GM18858 (cell line): ENCODE data around the gene BBS5.
"Not testable (repeated sequence)": the region's sequence is repeated elsewhere in the genome, so short reads cannot be mapped to it uniquely, and the experiment has no call there.

Experiments
- ATAC-seq: cut with Tn5 transposase; IDR thresholded peaks from one replicate; pipeline ENCODE4 v1.9.1; 2021; ENCODE audit not compliant: unreplicated experiment

BBS5 gene

DNA sequence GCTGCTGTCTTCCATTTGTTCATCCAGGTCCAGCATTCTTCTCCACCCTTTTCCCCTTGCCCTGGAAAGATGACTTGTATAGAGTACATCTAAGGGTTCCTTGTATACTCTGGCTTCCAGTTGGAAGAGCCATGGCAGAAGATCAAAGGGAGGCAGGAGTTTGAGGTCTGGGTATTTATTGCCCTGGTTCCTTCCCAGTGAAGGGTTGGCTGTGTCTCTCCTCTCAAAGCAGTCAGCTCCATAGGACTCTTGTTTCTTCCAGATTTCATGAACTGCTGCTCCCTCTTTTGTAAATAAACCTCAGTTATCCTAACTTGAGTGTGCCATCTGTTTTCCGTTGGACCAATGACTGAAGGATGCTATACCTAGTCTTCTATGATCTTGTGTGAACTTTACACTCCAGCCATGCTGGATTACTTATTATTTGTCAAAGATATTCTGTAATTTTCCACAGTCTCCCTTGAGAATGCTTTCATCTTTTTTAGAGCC, 6.4 kb downstream of the BBS5 start:
- no peak for ATAC-seq

DNA sequence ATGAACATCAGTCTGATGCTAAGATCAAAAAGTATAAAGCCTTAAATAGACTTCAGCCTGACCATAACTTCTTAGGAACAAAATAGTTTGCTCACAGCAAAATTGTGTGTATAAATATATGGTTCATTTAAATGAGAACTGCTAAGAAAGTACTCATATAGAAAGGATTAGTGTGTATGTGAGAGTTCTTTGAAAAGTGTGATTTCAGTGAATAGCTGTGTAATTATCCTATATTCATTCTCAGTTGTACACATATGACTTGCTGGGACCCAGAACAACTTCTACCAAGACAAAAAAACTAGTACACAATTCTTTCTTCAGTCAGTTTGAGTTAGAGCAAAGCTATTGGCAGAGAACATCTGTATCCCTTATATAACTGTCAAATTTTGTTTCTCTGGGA, 7.2 kb downstream of the BBS5 start:
- ATAC-seq: no peak

DNA sequence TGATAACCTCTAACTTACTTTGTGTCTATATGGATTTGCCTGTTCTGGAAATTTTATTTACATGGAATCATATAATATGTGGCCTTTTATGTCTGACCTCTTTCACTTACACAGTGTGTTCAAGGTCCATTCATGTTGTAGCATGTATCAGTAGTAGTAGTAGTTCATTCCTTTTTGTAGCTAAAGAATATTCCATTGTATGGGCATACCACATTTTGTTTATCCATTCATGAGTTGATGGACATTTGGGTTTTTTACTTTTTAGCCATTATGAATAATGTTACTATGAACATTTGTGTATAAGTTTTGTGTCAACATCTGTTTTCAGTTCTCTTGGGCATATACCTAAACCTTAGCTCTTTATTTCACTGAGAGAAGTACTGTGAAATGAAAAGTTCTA, 11.5 kb downstream of the BBS5 start:
- no peak for ATAC-seq

DNA sequence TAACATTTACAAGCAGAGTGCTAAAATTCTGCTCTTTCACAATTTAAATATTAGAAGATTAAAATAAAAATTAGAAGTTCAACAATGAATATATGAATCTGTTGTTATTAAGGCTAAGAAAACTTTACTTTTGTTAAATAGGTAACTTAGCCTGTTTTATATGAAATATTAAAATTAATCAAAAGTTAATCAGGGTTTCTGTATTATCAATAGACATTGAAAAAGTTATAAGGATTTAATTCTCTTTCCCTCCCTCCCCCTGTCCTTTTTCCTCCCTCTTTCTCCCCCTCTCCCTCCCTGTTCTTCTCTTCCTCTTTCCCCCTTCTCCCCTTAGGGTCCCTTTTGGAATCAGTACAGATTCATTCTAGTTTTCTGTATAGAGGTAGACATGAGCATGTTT, 12.1 kb downstream of the BBS5 start:
- no peak for ATAC-seq

DNA sequence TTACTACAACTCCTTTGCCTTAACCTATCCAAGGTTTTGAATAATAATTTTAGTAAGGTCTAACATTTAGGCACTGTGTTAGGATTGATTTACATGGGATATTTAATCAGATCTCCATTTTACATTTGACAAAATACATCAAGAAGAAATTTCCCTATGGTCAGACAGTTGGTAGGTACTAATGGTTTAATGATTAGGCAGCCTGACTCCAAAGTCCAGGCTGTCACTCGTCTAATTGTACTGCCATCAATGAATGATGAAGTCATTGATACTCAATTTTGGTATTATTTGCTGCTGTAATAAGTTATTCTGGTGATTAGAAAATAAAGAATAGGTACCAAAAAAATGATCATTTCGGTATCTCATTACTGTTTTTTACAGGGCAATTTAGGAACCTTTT, 14.1 kb downstream of the BBS5 start:
- no peak for ATAC-seq

DNA sequence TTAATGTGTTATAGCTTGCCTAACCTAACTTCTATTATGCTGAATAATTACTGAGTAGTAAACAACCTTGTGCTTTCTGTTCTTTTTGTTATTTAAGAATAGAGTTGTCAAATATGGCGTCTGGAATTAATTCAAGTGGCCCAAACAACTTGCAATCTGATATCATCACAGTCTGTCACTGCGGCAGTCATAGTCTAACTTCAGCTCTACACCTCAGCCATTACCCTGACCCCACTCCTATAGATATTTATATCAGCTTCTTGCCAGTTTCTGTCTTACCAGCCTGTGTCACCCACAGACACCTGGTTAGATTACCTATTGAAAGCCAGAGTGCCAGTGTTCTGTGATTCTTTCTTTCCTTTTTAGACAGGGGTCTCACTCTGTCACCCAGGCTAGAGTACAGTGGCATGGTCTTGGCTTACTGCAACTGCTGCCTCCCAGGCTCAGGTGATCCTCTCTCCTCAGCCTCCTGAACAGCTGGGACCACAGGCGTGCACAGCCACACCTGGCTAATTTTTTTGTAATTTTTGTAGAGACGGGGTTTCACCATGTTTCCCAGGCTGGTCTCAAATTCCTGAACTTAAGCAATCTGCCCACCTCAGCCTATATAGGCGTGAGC, 16.1 kb downstream of the BBS5 start:
- ATAC-seq: no peak

DNA sequence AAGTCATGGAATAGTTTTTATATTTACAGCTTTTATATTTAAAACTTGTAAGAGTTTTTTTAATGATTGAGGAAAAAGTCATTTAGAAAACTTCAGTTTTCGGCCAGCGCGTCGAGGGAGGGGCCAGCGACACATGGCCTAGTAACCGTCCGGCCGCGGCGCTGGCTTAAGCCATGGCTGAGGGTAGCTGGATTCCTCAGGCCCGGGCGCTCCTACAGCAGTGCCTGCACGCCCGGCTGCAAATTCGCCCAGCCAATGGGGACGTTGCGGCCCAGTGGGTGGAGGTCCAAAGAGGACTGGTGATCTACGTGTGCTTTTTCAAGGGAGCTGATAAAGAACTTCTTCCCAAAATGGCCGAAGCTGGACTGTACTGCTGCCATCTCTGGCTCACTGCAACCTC, 25.4 kb downstream of the BBS5 start:
- no peak for ATAC-seq

DNA sequence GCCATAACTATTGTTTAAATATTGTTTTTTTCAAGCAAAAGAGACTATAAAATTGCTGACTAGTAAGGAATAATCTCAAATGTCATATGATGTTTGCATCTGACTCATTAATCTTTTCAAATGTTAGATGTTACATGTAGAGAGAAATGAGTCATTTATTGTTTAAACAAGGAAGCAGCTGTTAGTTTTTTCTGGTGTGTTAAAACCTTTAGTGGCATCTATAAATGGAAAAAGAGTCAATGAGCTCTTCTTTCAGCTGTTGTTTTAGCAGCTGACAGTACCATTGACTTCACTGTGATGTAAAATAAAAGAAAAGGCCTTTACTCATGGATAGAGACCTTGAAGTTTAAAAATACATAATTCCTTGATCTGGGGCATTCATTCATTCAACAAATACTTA, 28.4 kb downstream of the BBS5 start:
- ATAC-seq: no peak

DNA sequence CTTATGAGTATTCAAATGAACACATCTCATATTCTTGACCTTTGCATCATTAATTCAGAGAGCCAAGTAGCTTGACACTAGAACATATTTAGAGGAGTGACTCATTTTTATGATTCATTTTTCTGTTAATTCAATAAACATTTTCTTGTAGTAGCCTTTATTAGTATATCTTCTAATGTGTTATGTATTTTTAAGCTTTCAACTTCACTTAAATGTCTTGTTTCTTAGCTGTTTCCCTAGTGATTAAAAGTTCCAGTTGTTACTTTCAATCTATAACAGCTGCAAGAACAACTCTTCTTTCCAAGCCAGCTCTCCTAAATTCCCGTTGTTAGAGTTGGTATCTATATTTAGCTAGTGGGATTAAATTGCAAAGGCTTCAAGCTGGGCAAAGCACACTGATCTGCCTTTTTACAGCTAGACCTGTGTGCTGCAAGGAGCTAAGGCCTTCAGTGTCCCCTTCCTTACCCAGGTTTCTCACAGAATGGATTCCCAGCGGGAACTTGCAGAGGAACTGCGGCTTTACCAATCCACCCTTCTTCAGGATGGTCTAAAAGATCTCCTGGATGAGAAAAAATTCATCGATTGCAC, 30.1 kb downstream of the BBS5 start, which contains the start of gene KLHL41:
Gene KLHL41, plus strand, starts transcription at position 405 of the 588 bp plus-strand sequence. Its CDS starts 77 bp downstream, at position 482.
- no peak for ATAC-seq

DNA sequence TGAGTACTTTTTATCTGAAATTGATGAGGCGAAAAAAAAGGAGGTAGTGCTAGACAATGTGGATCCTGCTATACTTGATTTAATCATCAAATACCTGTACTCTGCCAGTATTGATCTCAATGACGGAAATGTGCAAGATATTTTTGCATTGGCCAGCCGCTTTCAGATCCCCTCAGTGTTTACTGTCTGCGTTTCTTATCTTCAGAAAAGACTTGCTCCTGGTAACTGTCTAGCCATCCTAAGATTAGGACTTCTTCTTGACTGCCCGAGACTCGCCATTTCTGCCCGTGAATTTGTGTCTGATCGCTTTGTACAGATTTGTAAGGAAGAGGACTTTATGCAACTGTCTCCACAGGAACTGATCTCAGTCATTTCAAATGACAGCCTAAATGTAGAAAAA, 30.7 kb downstream of the BBS5 start:
- no peak for ATAC-seq

DNA sequence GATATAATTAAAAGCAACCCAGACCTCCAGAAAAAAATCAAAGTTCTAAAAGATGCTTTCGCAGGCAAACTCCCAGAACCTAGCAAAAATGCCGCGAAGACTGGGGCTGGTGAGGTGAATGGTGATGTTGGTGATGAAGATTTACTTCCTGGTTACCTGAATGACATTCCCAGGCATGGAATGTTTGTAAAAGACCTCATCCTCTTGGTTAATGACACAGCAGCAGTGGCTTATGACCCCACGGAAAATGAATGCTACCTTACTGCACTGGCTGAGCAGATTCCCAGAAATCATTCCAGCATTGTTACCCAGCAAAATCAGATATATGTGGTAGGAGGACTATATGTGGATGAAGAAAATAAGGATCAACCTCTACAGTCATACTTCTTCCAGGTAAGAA, 31.2 kb downstream of the BBS5 start:
- ATAC-seq: no peak

DNA sequence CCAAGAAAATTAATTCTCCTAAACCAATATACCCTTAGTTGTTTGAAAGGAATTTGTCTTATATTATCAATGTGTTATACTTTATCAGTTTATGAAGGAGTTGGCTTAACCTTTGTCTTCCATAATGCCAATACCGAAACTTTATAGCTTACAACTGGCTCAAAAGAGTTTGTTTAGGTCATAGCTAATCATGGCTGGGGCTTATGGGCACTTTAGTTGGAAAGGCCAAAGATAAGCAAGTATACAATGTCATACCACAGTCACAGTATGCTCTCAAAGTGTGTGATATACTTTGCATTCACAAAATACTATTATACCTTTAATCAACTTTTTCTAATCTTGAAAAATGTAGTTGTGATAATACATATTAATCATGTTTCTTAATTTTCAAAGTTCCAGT, 32.5 kb downstream of the BBS5 start:
- no peak for ATAC-seq

DNA sequence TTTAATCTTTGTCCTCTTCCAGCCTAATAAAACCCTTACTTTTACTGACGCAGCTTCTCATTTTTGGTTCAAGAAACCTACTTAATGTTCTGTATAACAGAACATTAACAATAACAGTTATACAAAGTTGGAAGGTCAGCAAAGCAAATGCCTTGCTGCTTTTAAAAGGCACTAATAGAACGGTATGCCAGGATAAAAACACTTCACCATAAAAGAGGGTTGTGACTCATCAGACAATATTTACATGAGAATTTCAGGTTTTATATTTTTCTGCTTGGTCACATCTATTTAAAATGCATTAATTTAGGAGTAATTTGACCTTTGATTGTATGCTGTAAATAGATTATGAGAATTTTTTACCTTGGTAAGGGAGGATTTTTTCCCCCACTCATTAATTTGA, 33.2 kb downstream of the BBS5 start:
- no peak for ATAC-seq

DNA sequence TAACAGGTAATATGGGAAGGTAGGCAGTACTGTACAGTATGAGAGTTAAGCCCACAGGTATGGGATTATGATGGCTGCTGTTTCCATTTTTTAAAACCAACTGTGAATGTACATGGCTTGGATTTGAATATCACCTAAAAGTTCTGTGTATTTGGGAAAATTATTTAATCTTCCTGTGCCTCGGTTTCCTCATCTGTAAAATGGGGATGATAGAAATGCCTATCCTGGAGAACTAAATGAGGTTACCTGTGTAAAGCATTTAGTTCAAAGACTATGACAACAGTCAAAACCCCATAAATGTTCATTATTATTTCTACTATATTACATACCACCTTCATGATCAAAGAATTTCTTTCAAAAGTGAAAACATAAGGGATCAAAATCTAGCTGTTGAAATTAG, 33.8 kb downstream of the BBS5 start:
- ATAC-seq: no peak

DNA sequence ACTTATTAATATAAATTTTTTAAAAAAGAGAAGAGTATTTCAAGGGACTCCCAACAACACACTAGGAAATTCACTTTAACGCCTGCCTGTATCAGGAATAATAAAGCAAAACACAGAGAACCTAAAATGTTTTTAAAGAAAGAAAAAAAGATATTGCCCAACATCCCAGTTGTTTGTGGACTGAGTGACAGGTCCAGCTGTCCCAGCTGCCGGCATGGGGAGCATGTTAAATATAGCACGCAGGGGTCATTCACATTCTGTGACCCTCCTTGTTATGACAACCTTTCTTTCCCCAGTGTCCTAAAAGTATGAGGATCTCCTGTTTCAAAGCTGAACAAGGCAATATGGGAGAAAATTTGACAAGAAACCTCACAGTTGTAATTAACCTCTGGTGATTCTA, 34.6 kb downstream of the BBS5 start:
- no peak for ATAC-seq

DNA sequence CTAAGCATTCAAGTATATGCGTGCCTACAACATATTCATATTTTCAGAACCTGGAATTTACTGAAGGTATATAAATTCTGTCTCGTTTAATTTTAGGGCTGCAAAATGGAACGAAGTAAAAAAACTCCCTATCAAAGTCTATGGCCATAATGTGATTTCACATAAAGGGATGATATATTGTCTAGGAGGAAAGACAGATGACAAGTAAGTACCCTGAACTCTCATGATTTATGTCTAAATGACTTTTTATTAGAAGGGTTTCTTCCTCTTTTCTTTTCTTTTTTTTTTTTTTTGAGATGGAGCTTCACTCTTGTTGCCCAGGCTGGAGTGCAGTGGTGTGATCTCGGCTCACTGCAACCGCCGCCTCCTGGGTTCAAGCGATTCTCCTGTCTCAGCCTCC, 35.5 kb downstream of the BBS5 start:
- not testable (repeated sequence) for ATAC-seq

DNA sequence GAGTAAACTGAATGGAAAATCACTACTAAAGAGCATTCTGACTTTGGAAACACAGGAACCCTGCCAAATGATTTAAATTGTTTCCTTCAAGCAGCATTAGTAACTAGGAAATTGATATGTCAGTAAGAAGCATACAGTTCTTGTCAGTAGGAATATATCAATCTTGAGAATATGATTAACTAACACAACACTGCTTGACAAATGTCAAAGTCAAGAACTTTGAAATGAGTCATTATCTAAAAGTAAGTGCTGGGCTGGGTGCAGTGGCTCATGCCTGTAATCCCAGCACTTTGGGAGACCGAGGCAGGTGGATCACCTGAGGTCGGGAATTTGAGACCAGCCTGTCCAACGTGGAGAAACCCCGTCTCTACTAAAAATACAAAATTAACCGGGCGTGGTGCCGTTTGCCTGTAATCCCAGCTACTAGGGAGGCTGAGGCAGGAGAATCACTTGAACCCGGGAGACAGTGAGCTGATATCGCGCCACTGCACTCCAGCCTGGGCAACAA, 37.2 kb downstream of the BBS5 start:
- ATAC-seq: not testable (repeated sequence)

DNA sequence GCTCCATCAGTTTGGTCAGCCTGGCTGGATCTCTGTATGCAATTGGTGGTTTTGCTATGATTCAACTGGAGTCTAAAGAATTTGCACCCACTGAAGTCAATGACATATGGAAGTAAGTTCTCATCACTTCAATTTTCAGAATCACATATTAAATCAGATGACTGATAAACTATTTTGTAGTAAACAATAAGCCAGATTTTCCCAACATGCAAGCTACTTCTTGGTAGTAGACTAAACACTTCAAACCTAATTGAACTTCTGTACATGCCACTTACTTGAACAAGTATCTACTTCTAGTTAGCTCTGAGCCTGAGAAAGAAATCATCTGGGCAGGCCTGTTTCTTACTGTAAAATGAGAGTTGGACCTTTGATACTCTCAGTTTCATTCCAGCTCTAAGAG, 41.6 kb downstream of the BBS5 start:
- ATAC-seq: no peak

DNA sequence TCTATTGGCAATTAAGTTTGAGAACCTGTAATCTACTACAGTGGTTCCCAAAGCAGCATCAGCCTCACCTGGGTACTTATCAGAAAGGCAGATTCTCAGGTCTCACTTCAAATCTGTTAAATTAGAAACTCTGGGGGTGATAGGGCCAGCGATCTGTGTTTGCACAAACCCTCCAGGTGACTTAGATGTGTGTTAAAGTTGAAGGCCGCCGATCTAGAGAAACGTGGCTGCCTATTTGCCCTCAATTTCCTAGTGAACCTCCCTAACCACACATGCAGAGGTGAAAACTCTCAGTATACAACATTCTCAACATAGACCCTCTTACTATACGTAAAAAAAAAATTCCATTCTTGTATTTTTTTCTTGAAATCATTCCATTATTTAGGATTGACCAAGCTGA, 44.4 kb downstream of the BBS5 start:
- ATAC-seq: no peak

DNA sequence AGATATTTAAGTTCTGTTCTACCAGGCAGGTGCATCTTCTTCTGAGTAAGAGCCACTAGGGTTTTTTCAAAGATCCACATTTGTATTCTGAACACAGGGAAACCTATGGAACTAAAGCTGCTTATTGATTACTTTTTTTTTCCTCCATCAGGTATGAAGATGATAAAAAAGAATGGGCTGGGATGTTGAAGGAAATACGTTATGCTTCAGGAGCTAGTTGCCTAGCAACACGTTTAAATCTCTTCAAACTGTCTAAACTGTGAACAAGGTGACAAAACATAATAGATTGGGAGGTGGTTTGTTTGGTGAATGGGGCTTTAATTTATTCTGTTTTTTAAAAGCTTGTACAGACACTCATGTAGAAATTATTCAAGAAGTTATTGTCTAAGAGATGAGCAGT, 46.1 kb downstream of the BBS5 start:
- ATAC-seq: no peak

DNA sequence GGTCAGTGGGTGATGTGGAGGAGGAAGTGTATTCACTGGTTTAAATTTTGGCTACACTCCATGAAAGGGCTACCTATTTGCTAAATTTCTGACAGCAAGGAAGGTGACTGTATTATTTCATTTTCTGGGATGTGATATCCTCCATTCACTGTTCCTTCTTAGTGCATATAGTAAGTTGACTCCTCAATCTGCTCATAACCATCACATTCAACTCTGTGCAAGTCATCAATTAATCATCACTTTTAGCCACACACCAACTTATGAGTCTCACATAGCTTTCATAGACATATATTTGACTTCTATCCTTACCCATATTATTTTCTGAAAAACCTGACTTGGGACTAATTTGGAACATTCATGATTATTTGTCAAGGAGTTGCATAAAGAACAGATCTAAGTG, 47.2 kb downstream of the BBS5 start:
- no peak for ATAC-seq

DNA sequence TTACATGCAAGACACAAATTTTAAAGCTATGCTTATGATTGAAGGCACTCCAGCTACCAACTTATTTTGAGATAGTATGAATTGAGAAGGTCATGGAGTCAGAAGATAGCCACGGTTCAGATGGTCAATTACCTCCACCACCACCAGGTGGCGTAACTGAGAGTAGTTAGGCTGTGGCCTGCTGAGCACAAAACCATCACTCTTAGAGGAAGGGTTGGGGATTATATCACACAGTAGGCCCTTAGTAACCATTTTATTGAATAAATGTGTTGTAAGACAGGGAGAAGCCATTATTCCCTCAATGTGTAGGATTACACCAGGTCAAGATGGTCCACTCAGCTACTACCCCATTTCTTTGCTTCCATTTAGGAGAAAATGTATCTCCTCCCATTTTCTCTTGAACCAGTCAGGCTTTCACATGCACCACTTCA, 49.0 kb downstream of the BBS5 start:
- peak; percentile 71 for ATAC-seq

DNA sequence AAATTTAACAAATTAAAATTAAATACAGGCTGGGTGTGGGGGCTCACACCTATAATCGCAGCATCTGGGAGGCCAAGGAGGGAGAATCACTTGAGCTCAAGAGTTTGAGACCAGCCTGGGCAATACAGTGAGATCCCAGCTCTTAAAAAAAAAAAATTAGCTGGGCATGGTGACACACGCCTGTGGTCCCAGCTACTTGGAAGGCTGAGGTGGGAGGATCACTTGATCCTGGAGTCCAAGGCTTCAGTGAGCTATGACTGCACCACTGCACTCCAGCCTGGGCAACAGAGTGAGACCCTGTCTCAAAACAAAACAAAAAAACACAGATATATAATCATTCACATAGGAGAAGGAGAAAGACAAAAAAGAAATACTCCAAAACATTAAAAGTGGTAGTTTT, 60.2 kb downstream of the BBS5 start:
- ATAC-seq: not testable (repeated sequence)
